Lower leg skin (tissue), 4 donors: ENCODE results near the gene SMG9. TPM values are rescaled to one million over a fixed set of nuclear protein-coding genes. Genes with fewer than 3 reads are reported as not detected.
A peak's percentile ranks its signal among the peaks of the same experiment; 100 is the strongest.
"Not testable (repeated sequence)": the region's sequence is repeated elsewhere in the genome, so short reads cannot be mapped to it uniquely, and the experiment has no call there.

Source experiments
- DNase-seq, 2 donors: peaks; one replicate each; pipeline ENCODE4 v3.0.0-alpha.2; 2019; ENCODE audit warnings: low spot score in 2 of 2
- H3K4me3 ChIP-seq: fragments of 200-600 bp; sonication (generic); 2 replicates; pipeline ENCODE4 v1.5.1; 2017; ENCODE audit warnings: mild to moderate bottlenecking, low read depth; ENCODE audit not compliant: poor library complexity, severe bottlenecking
- CTCF ChIP-seq, 3 donors: fragments of 450-650 bp; IDR thresholded peaks; one replicate each; pipeline ENCODE4 v1.5.1; 2016; ENCODE audit warnings: antibody characterized with exemption in 3 of 3, mild to moderate bottlenecking in 3 of 3, moderate library complexity in 2 of 3
- POLR2A ChIP-seq, 2 donors: fragments of 450-650 bp; IDR thresholded peaks; one replicate each; pipeline ENCODE4 v1.6.1; 2016 to 2017; ENCODE audit warnings: antibody characterized with exemption in 2 of 2, mild to moderate bottlenecking in 1 of 2, moderate library complexity in 1 of 2
- WGBS, 2 donors: methylation state at CpG; one replicate each; pipeline ENCODE4 v1.1.5; 2018; 5-methylcytosine and 5-hydroxymethylcytosine counted together
- intact Hi-C: fragments of 100-400 bp; cut with DNase I; formaldehyde crosslinking; loops from one replicate; pipeline ENCODE4 v1.15.0; 2023; ENCODE audit warnings: low total_unique reads
- total RNA-seq, 4 donors: library from RNA; depleted of rRNA; stranded (reverse); fragments of >200 nt; gene quantifications; one replicate each; pipeline ENCODE4 v1.1.0, GENCODE V29; 2016

The SMG9 gene
- total RNA-seq, 4 donors from 2014 or later: 18.0 to 27.6 (median 23.5) TPM

- H3K4me3 ChIP-seq: no peak overlapping the region
- TF ChIP-seq POLR2A (IDR thresholded peaks at IDR 0.05) (no peak), CTCF (IDR thresholded peaks at IDR 0.05) (no peak)
- WGBS, 2 donors: 21 to 25% methylated on average over 15 to 16 of the region's 16 CpGs
- intact Hi-C loops: loop anchor here (10.0 kb wide), 1 partner anchor 310 kb away; no protein-coding TSS in a partner anchor
- DNase-seq: peak; percentile 71 to 93
Measured at GRCh38 chr19:43765109-43765876, 10.5 kb upstream of the SMG9 start.

DNA sequence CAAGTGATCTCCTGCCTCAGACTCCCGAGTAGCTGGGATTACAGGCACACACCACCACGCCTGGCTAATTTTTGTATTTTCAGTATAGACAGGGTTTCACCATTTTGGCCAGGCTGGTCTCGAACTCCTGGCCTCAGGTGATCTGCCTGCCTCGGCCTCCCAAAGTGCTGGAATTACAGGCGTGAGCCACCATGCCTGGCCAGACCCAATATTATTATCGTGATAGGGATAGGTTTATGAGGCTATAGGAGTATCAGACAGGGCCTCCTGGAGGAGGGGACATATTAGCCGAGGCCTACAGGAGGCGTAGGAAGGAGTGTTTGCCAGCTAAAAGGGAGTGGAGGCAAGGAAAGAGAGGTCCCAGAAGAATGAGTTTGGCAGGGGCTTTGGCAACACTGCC, 9.9 kb upstream of the SMG9 start:
- H3K4me3 ChIP-seq, DNase-seq: not testable (repeated sequence)
- intact Hi-C loops: loop anchor here (10.0 kb wide), 1 partner anchor 310 kb away; no protein-coding TSS in a partner anchor
- WGBS, 2 donors: 62 to 63% methylated on average over 8 of the region's 8 CpGs

DNA sequence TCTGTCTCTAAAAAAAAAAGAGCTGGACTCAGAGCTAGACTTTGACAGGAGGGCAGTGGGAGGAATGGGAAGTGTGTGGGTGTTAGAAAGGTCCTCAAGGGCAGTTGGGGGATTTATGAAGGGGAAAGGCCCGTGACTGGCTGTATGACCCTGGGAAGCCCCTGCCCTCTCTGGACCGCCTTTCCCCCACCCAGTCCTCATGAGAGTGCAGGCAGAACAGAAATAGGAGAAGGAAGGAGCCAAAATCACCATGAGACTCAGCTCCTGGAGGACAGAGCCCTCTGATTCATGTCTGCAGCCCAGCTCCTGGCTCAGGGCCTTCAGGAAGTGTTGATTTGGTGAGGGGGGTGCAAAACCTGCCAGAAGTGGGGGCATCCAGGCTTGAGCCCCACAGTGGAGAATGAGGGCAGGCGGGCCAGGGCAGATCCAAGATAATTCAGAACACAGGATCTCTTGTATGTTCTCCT, 8.7 kb upstream of the SMG9 start:
- intact Hi-C loops: loop anchor here (10.0 kb wide), 1 partner anchor 309 kb away; no protein-coding TSS in a partner anchor
- no peak overlapping the region for H3K4me3 ChIP-seq
- no peak for DNase-seq
- TF ChIP-seq CTCF (IDR thresholded peaks at IDR 0.05) (no peak), POLR2A (IDR thresholded peaks at IDR 0.05) (no peak)
- 52 to 60% methylated on average over 3 of the region's 3 CpGs for WGBS, 2 donors

DNA sequence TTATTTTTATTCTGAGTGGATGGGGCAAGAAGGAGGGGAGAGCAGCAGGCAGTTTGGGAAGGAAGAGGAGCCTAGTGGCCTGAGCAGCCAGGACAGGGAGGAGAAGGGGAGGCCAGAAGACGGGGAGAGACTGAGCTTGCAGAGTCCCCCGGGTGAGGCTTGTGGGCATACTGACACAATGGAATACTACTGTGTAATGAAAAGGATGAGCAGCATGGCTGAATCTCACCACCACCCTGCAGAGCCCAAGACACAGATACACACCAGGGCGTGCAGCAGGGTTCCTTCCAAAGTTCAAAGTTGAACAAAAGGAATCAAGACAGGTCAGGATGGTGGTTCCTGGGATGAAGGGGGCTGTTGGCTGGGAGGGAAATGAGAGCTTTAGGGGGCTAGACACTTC, 8.1 kb upstream of the SMG9 start:
- intact Hi-C loops: loop anchor here (10.0 kb wide), 1 partner anchor 308 kb away; no protein-coding TSS in a partner anchor
- TF ChIP-seq POLR2A (IDR thresholded peaks at IDR 0.05) (no peak), CTCF (IDR thresholded peaks at IDR 0.05) (no peak)
- no peak for DNase-seq
- 87 to 92% methylated on average over 3 of the region's 3 CpGs for WGBS, 2 donors
- no peak overlapping the region for H3K4me3 ChIP-seq

- no peak for DNase-seq
- WGBS, 2 donors: 90 to 94% methylated on average over 4 of the region's 4 CpGs
- intact Hi-C loops: loop anchor here (10.0 kb wide), 1 partner anchor 306 kb away; no protein-coding TSS in a partner anchor
- TF ChIP-seq CTCF (IDR thresholded peaks at IDR 0.05) (no peak), POLR2A (IDR thresholded peaks at IDR 0.05) (no peak)
- no peak overlapping the region for H3K4me3 ChIP-seq
Measured at GRCh38 chr19:43760941-43761340, 6.2 kb upstream of the SMG9 start.

DNA sequence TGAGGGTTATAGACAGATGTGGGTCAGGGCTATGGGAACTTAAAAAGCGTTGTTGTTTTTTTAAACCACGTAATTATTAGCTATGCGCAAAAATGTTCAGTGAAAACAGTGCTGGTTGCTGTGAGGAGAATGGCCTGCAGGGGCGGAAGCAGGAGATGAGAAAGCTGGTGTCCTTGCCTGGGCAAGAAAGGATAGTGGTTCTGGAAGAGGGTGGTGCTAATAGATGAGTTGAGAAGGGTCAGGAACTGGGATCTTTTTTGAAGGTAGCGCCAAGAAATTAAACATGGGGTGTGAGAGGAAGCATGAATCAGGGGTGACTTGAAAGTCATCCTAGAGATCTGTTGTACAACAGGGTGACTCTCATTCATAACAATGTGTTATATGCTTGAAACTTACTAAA, 4.8 kb upstream of the SMG9 start:
- TF ChIP-seq CTCF (IDR thresholded peaks at IDR 0.05) (no peak), POLR2A (IDR thresholded peaks at IDR 0.05) (no peak)
- 28 to 38% methylated on average over 5 of the region's 5 CpGs for WGBS, 2 donors
- intact Hi-C loops: loop anchor here (5.0 kb wide), 1 partner anchor 988 kb away; the partner anchor contains the start of gene BCL3
- DNase-seq: no peak
- no peak overlapping the region for H3K4me3 ChIP-seq
